Vagina (tissue), 2 donors: Measurements from ENCODE around the gene CRISPLD2.

ENCODE experiments used
- CTCF ChIP-seq, 3 experiments: fragments of 450-650 bp in 2 of 3; fragments of 200-600 bp in 1 of 3; sonication (generic) in 1 of 3; IDR thresholded peaks; one replicate each; pipeline ENCODE4 v1.5.1; 2017 to 2019; ENCODE audit warnings: antibody characterized with exemption in 3 of 3, mild to moderate bottlenecking in 2 of 3, moderate library complexity in 2 of 3
- POLR2A ChIP-seq, 2 donors: fragments of 450-650 bp; IDR thresholded peaks; one replicate each; pipeline ENCODE4 v1.6.1; 2017; ENCODE audit warnings: antibody characterized with exemption in 2 of 2, mild to moderate bottlenecking in 2 of 2, moderate library complexity in 2 of 2

- TF ChIP-seq CTCF (IDR thresholded peaks at IDR 0.05) (no peak), POLR2A (IDR thresholded peaks at IDR 0.05) (no peak)
These were observed 39.7 kb upstream of the CRISPLD2 start for GRCh38 chr16:84780063-84780462.
